Measurements from ENCODE around the gene EIPR1.

EIPR1 gene

DNA sequence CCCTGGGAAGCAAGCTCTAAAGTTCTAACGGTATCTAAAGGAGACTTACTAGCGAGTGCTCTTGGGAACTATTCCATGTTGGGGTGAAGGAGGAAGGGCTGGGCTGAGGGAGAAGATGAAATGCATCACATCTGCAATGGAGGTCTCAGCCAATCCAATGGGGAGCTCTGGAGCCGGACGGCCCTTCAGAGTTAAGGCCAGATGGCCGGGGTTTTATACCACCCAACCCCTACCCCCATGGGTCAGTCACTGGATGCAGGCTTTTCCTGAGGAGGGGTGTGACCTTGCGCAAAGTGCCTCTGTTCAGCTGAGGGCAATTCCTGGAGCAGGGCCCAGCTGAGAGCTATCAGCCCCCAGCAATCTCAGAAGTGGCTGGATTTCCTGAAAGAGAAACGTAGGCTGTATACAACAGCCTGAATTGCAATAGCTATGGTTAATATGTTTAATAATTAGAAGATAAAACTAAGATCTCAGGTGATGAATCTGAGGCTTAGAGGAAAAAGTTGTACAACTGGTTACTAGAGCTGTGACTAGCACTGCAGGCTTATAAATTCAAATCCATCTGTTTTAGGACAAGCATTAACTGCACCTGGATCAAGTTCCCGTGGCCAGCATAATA is 21.6 kb downstream of the EIPR1 start:
- DNase-seq: no peak

DNA sequence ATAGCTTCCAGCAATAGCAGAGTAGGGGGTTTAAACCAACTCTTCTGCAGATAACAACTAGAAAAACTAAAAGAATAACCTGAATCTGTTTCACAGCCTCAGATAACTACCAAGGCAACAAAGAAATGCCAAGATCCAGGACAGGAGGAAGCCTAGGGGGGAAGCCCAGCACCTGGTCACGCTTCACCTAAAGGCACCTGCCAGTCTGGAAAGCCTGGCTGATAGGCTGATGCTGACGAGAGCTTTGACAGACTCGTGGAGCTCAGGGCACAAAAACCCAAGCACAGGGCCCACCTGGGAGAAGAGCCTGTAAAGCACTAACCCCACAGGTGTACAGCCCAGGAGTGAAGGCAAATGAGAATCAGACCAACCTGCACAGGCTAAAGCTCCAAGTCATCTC is 22.6 kb downstream of the EIPR1 start:
- no peak for DNase-seq

DNA sequence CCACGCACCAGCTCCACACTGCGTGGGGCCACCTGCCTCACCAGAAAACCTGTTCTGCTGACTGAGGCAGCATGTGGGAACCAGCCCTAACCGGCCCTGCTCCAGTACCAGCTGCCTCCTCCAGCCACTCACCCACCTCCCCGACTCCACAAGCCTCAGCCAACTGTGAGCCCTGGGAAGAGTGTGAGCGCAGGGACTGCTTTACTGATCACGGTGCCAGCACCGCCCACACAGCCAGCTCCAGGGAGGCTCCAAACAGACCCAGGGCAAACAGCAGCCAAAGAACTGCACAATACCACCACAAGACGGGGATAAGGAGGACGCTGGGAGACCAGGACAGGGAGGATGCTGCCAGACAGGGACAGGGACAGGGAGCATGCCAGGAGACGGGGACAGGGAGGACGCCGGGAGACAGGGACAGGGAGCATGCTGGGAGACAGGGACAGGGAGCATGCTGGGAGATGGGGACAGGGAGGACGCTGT is 28.4 kb downstream of the EIPR1 start:
- no peak for DNase-seq

DNA sequence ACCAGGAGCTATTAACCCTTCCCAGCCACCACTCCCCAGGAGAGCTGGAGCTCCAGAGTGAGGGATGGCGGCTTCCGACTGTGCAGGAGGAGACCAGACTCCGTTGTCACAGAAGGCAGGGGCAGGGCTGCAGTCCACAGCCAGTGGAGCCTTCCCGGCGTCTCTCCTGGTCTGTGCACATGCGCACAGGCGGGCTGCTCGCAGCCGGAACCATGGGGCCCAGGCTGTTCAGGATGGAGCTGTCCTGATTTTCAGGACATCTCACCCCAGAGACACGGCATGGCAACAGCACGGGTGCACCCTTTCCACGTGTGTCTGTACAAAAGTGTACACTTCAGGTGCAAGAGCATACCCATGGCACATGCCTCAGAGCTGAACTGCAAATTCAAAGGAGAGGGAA is 28.9 kb downstream of the EIPR1 start:
- DNase-seq: no peak

DNA sequence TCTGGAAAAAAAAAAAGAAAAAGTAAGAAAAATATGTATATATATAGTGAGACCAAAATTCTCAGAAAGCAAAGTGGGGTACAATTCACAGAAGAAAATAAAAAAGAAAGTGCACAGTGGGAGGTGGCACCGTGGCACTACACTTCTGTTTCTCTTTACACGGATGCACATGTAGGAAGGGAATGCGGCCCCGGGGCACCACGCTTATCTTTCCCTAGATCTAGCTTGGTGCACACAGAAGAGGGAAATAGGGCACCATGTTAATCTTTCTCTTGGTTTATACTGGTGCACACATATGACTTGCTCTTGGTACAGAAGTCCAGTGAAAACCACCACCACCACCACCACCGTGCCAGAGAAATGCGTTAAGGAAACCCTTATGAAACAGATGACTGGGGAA is 32.0 kb downstream of the EIPR1 start:
- DNase-seq: no peak

DNA sequence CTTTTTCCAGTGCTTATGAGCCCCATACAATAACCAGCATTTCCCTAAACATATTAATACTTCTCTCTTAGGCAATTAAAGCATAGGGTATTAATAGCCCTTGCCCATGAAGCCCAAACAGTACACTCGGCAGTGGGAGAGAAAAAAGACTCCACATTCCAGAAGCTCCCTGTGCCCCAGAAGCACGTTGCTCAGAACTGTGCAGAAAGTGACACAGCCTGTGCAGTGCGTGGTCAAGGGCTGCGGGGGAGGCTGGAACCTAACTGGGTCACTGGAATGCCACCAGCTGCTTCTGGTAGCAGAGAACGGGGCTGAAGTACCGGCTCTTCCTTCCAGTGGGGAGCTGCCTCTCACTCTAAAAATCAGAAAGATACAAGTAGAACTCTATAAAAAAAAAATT is 32.7 kb downstream of the EIPR1 start:
- no peak for DNase-seq

DNA sequence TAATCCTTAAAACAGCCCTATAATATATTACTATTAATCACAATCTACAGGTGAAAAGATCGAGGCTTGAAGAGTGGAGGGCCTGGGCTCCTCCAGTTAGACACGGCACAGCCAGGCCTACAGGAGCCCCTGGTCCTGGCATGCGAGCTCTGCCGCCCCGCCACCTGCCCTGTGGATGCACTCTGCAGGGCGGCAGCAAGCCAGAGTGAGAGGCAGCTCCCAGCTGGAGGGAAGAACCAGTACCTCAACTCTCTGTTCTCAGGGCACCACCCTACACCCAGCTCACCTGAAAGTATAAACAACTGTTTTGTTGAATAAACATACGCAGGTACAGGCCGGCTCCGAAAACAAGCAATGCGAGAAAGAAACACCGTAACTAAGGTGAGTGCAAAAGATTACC is 34.6 kb downstream of the EIPR1 start:
- no peak for DNase-seq

DNA sequence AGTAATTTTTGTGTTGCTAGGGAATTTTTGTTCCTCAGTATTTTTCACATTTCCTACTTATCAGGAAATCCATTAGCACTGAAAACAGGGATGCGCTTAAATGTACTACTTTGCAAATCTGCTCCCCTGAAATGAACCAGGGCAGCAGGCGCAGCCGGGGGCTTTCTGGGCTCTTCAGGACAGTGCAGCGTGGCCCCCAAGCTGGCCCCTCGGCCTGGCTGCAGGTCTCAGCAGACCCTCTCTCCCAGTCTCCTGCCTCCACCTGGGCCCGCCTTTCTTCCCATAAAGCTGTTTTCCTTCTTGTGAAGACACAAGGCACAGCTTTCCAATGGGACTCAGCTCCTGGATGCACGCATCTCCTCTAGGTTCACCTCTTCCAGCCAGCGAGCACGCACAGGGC is 35.3 kb downstream of the EIPR1 start:
- no peak for DNase-seq

DNA sequence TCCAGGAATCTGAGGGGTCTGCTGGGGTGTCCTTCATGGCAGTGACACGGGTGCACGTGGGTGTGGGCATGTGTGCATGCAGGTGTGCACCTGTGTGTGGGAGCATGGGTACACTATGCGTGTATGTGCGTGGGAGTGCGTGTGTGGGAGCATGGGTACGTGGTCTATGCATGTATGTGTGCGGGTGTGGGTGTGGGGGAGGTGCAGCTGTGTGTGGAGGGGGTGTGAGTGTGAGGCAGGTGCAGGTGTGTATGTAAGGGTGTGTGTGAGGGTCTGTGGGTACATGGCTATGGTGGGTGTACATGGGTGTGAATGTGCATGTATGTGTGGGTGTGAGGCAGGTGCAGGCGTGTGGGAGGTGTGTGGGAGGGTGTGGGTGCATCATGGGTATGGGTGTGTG is 36.3 kb downstream of the EIPR1 start:
- DNase-seq: no peak

DNA sequence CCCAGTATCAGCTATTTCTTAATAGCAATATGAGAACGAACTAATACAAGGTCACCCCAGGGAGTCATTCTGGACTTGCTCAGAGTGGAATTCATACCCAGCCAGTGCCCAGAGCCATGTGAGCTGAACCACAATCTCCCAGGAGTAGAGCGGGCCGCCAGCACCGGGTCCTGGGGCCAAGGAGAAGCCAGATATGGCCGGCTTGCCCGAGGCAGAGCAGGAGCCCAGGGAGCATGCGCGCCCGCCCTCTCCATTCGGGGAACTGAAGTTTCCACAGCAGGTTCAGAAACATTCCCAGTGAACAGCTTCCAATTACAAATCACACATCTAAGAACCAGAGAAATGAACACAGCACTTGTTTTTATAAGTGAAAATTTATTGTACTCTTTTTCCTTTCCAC is 37.5 kb downstream of the EIPR1 start:
- DNase-seq: no peak

DNA sequence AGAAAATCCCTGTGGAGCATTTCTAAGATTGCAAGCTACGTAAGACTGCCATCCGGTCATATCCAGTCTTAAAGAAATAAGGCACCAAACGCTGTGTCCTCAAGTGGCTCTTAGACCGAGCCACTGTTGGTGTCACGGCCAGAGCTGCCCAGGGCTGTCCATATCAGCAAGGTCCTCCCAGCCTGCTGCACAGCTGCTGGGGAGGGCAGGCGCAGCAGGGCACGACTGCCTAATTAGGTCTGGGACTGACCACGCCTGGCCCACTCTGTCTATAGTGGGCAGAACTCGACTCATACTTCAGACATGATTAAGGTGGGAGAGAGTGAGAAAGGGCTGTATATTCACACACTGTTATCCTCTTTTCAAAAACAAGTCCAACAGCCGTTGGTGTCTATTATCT is 39.3 kb downstream of the EIPR1 start:
- no peak for DNase-seq

DNA sequence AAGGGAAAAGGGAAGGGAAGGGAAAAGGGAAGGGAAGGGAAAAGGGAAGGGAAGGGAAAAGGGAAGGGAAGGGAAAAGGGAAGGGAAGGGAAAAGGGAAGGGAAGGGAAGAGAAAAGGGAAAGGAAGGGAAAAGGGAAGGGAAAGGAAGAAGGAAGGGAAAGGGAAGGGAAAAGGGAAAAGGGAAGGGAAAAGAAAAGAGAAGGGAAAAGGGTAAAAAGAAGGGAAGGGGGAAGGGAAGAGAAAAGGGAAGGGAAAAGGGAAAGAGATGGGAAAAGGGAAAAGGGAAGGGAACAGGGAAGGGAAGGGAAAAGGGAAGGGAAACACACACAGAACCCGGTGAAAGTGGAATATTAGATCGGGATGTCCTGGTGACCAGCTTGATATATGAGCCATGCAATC is 40.8 kb downstream of the EIPR1 start:
- no peak for DNase-seq

DNA sequence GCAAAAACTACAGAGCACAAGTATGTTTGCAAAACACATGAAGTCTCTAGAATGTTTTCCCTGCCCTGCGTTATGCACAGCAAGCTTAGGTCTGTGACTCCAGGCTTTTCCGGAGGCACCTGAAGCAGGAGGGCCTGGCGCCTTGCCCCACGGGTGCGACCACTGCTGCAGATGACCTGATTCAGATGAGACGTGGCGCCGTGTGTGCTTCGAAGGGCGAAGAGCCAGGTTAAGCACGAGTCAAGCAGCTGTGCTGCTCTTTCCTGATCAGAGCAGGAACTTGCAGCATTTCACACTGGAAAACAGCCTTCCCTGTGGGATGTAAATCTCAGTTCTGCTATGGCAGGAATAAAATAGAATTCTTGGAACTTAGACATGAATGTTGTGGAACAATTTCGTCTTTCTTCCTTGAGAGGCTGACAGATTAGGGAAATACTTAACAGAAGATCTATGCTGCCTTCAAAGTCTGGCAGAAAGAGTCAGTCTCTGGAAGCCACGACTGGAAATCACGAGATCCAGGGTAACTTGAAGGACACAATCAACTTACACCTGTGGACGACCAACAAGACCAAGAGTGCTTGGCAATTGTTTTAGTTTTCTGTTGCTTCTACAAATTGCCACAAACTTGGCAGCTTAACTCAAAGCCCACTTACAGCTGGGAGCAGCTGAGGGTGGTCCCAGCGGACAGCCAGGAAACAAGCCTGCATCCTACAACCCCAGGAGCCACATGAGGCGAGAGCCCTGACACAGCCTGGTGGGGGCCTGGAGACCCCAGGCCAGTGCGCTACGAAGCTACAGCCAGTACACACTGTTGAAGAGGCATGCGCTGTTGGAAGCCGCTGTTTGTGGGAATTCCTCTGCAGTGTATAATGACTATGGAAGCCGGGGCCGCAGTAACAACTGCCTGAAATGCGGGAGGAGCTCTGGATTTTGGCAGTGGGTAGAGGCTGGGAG is 42.9 kb downstream of the EIPR1 start:
- no peak for DNase-seq

DNA sequence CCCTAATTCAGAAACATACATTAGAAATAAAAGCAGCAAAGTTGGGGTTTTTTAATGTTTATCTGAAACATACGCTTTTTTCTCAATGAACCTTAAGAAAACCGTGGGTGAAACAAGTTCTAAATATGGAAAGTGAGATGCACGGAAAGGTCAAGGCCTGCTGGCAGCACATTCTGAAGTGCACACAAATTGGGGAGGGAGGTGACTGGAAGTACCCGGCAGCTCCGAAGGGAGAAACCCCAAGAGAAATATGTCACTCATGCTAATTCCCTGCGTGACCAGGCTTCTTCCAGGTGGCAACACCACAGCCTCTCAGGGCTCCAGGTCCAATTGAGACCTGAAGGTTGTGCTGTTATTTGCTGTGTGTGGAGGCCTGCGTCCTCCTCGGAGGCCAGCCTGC is 45.5 kb downstream of the EIPR1 start:
- no peak for DNase-seq

DNA sequence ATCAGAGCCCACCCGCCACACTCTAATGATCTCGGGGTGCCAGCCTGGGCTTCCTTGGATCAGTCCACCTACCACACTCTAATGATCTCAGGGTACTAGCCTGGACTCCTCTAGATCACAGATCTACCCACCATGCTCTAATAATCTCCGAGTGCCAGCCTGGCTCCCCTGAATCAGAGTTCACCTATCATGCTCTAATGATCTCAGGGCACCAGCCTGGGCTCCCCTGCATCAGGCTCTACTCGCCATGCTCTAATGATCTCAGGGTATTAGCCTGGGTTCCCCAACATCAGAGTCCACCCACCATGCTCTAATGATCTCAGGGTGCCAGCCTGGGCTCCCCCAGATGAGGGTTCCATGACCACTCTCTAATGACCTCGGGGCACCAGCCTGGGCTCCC is 48.1 kb downstream of the EIPR1 start:
- DNase-seq: no peak

DNA sequence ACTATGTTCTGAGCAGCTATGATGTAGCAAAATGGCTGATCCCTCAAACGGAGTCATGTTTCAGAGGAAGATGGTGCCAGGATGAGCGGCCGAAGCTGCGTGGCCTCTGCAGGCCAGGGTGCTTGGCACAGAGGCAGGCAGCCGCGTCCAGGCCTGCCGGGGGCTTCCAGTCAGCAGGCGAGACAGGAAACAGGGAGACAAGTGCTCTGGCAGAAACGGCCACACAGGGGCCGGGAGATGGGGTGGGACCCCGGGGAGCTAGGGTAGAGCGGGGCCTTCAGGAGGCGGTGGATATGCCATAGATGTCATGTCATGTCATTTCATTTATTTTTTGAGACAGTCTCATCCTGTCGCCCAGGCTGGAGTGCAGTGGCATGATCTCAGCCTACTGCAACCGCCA is 50.7 kb downstream of the EIPR1 start:
- DNase-seq: no peak

DNA sequence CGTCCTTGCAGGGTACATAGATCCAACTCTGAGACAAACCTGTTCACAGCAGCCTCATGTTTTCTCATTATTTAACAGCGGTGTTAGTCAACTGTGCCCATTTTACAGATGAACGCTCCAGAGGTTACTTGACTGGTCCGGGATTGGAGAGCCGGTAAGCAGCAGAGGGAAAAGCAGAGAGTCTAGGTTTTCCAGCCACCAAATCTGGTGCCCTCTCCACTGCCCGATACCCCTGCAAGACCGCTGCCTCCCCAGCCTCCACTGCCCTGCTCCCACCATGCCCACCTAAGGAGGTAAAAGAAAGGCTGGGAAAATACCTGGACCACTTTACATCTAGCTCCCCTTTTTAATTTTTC is 51.5 kb downstream of the EIPR1 start:
- DNase-seq: no peak

DNA sequence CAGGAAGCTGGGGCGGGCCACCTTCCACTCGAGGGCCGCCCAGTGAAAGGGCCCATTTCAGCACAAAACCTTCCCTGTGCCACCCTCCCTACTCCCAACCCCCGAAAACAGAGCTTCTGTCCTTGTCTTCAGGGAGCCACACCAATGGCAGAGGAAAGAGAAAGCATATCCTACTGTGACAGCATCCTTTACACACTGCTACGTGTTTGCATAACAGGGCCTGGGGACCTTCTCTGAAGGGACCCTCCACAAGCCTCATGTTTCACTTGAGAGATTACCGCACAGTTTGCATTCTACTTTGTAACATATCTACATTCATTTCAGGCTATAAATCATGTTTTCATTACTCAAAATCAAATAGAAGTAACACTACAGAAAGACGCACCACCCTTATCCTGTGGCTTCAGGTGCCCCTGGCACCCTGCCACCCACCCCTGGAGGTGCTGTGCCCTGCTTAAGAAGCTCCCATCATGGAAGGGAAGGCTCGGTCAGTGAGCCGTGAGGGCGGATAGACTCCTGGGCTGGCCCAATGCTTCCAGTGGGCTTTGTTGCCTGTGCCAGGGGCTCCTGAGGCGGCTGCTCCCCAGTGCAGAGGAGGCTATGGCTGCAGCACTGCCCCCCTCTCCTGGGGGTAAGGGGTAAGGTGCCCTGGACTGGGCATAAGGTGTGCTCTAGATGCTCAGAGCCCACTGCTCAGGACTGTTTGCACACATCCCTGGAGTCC is 52.0 kb downstream of the EIPR1 start:
- DNase-seq: no peak

DNA sequence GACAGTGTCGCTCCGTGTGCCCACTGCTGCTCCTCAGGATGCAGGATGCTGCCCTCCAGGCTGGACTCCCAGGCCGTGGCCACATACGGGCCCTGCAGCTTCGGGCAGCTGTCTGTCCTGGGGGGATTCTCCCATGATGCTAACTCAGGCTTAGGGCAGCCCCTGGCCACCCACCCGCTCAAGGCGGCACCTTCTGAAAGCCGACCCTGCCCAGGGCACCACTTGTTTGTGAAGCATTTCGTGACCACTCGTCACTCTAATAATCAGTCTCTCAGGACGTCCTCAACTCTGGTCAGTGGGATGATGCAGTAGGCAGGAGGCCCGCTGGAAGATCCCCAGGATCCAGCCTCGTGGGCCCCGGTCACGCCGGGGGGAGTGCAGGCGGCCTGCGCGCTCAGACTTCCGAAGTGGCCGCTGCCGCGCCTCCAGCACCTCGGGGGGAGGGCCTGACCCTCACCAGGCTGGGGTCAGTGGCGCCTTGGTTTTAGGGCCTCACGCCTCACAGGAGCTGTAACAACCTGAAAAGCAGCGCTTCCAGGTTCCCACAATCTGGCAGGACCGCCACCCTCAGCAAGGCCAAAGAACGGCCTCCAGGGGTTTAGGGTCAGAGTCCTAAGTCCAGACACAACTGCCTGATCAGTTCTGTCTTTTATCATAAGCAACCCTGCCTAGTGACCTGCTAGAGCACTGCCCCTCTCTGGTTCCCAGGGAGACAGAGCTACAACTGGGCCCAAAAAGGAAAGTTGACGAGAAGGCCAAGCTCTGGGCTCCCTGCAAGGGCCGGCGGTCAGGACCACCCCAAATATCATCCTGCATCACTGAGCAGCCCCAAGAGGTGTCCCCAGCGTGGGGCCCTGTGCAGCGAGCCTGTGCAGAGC is 53.0 kb downstream of the EIPR1 start:
- DNase-seq: no peak

DNA sequence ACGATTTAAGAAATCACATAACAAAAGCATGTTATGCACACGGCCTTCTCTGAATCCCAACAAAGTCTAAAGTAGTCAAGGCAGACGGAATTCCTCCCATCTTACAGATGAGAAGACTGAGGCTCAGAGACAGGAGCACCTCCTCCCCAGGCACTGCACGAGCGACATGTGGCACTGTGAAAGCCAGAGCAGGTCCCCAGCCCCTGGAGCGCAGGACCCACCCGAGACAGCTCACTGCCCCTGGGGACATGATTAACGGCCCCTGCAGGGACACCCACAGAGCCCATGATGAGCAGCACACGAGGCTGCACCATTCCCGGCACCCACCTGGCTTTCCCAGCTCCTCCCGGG is 53.6 kb downstream of the EIPR1 start:
- DNase-seq: no peak

DNA sequence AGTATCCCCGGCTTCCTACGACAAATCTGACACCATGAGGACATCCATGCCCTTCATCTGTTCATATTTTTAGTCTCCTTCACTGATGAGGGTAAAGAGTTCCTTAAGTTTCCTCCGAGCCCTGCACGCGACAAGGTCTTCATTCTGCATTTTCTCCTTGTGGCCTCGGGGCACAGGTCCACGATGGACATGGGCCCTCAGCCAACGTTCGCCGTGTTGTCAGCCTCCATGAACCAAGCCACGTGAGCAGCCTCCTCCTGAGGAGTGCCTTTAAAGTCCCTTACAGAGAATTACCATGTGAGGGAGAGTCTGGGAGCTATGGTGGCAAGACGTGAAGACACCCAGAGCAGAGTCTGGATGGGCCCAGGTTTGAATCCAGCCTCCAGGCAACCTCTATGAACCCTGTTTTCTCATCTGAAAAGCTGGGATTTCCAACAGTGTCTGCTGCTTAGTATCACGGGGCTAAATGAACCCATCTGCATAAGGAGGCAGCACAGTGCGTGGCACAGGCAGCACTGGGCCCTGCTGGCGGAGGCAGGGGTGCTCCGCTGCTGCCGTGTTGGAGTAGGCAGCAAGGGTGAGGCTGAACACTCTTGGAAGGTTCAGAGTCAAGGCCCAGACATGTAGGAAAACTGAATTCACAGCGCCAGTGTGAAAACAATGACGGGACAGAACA is 54.1 kb downstream of the EIPR1 start:
- DNase-seq: no peak

DNA sequence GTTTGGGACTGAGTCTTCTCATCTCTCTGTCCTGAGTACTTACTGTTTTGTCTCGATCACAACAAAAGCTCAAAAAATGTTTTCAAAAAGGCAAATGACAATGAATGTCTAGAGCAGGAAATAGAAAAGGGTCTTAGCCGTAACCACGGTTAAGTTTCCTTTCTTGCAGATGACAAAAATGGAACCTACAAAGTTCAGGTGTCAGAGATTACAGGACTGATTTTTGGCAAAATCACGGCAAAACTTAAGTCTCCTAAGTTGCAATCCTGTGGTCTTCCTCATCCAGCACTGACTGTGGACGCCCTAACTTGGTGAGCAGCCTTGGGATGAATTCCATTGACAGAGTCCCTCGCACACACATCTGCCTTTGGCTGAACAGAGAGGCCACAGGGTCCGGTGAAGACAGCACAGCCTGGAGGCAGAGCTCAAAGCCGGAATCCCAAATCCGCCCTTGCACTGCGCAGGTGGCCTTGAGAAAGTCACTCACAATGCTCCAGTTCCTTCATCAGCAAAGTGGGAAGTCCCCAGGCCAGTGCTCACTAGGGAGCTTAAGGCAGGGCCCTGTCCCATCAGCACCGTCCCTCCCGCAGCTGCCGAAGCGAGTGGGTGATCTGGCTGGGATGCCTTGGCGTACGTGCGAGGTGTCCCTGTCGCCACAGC is 55.2 kb downstream of the EIPR1 start:
- no peak for DNase-seq
